EL (cell line): ENCODE measurements around the gene NEB.
"Not testable (repeated sequence)": the region's sequence is repeated elsewhere in the genome, so short reads cannot be mapped to it uniquely, and the experiment has no call there.

Experiments
- DNase-seq: peaks from one replicate; pipeline ENCODE4 v3.0.0-alpha.2; 2016

NEB gene

DNA sequence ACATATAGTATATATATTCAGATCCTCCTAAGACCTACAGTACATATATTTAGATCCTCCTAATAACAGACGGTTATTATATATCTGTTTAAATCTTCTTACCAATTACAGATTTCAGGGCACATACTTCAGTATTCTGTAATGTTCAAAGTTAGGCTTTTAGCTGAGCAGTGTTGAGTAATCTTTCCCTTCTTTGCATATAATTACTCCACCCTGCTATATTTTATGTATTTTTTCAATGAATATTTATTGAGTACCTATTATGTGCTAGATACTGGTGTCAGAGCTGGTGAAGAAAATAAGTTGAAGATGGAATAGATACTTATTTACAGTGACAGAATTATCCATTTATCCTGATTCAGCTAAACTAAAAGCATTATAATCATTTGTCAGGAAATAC lies 84.9 kb downstream of the NEB start:
- no peak for DNase-seq

DNA sequence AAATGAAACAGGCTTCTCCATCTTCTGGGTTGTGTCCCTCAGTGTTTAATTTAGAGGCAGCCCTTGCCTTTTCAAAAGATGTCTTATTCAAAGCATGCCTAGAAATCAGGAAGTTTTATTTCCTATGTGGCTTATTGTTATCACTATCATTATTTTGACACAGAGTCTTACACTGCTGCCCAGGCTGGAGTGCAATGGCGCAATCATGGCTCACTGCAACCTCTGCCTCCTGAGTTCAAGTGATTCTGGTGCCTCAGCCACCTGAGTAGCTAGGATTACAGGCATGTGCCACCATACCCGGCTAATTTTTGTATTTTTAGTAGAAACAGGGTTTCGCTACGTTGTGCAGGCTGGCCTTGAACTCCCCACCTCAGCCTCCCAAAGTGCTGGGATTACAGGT lies 87.8 kb downstream of the NEB start:
- not testable (repeated sequence) for DNase-seq

DNA sequence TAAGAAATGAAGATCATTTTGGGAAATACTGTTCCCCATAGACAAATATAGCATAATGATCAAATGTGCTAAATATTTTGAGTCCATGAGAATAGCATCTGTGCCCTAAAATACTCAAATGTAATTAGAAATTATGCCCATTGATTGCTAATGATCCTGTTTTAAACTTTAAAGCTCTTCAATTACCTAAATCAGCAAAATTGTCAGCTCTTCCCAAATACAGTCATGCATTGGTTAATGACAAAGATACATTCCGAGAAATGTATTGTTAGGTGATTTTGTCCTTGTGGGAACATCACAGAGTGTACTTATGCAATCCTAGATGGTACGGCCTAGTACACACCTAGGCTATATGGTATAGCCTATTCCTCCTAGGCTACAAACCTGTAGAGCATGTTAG lies 89.7 kb downstream of the NEB start:
- no peak for DNase-seq

DNA sequence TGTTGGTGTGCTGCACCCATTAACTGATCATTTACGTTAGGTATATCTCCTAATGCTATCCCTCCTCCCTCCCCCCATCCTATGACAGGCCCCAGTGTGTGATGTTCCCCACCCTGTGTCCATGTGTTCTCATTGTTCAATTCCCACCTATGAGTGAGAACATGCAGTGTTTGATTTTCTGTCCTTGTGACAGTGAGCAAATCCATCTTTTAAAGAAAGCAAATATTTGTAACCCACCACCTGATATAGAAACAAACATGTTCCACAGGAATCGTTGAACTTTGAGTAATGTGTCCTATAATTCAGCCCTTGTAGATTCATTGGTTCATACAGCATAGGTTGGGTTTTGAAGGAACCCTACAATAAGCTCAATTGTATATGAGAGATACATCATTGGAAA lies 92.4 kb downstream of the NEB start:
- DNase-seq, result not testable (repeated sequence)

DNA sequence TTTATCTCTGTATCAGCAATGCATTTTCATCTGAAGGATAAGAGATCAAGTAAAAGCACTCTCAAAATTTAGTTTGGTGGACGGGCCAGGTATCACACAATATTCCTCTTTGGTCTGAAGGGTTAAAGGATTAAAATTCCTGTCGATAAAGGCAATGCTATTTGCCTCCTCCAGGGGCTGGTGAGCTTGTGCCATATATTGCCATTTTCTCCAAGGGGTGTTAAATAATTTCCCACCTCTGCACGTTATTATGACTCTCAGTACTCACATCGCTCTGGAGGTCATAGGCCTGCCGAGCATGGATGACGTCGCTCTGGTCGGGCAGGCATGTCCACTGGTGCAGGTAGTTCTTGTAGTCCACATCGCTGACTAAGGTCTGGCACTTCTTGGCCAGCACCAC lies 94.2 kb downstream of the NEB start:
- DNase-seq, result no peak

DNA sequence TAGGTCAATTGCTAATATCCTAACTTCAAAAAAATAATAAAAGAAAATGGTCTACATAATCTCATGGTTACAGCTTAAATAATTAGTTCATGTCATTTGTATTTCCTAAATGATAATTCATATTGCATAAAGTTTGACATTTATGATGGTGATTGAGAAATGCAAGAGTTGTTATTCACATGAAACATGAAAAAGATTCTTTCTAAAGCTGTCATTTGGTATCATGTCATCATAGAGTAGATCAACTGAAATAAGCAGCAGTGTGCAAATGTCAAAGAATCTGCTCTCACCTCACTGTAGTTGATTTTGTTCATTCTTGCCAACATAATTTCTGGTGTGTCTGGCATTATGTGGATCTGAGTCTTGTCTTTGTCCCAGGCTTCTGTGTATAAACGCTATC lies 95.3 kb downstream of the NEB start:
- DNase-seq, result no peak

DNA sequence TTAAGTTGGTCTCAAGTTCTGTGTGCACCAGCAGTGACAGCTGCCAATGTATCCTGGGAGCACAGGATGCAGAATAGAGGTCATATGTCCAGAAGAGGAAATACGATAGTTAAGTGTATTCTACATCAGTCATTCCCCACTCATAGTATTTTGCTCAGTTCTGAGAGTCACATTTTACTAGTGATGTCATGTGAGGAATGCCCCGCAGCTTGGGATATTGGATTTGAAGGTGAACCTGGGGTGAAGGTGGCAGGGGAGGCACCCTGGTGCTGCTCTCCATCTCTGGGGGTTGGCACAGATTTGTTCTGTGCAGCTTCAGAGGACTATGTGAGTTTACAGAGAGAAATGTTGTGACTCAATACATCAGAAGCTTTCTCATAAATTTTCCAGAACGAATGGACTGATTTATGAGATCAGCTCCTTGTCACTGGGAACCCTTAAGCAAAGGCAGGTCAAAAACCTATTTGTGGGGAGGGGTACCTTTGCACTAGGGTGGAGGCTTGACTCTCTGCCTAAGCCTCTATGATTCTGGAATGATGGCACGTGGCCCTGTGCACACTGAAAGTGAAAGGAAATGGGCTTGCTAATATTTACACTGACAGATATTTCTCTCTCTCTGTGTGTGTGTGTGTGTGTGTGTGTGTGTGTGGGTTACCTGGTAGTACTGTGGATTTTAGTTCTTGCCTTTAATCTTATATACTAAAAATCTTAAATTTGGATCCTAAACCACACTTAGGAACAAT lies 95.9 kb downstream of the NEB start:
- DNase-seq, result no peak

DNA sequence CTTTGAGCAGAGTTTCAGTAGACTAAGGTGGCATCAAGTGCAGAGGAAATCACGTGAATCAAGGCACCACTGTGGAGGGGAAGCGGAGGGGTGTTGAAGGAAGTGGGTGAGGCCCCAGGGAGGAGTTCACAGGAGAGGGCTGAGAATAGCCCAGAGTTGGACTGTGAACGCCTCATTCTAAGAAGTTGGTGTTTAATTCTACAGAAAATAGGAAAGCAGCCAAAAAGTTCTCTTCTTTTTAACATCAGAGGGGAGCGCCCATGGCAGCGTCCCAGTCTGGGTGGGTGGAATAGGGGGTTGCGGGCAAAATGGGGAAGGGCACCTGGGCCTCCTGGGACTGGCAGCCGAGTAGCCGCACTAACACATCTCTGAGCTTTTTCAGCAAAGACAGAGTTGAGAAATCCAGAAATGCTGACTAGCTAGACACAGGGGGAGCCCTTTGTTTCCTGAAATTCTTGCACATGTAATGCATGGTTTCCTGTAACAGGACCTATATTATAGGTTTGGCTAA lies 97.0 kb downstream of the NEB start:
- DNase-seq, result no peak

DNA sequence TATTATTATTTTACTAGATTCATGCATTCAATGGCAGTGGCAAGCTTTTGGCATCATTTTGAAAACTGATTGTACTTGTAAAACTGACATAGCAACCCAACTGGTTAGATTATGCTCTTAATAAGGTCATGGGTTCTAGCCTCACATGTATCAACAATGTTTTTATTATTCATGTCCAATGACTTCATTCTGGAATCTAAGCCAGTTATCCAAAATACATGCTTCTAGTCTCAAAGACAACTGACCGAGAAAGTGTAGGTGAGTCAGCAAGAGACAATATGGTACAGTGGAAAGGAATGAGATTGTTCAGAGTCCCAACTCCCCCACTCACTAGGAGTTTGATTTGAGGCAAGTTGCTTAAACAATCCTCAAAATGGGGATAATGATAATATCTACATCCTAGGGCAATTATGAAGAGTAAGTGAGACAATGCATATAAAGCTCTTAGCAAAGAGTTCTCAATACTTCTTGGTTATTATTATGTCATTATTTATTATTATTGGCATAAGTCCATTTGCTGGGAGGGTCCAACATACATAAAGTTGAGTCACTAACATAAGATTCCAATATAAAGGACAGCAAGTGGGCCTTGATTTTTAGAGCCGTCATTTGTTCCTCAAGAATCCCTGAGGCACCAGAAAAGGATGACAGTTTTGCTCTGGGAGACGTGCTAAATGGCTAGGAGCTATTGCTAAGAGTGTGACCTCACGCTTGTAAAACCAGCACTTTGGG lies 99.4 kb downstream of the NEB start:
- DNase-seq, result peak; percentile 7

DNA sequence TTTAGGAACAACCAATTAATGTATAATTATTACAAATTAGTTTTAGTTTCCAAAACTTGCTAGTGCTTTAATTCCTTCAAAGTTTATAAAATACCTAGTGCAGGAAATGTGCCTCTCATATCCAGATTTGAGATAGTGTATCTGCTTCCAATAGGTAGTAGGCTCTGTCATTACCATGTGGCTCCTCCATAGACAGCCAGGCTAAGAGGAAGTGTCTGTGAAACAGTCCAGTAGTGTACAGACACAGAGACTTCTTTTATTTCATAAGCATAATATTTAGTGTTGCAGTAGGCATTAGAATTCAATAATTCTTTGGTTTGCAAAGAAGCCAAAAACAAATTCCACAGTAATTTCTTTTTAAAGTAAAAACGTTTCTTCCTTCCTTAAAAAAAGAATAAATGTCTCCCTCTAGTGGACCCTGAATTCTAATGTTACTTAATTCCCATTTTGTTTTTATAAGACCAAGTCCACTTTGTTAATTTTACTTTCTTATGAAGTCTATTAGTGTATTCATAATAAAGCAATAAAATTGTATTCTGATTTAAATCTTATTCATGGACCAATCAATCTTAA lies 101.2 kb downstream of the NEB start:
- DNase-seq, result no peak

DNA sequence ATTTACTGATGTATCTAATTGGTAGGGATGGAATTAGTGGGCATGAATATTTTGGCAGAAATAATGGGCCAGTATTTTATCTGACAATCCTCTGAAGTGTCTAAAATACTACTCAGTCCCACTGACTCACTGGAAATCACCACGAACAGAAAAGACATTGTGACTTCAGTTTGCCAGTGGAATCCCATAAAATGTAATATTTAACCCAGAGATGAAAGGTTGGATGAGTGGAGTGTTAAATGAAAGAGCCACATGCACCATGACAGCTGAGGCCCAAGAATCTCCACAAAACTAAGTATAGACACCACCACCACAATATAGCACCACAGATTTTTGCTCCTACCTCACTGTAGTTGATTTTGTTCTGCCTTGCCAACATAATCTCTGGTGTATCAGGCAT lies 103.9 kb downstream of the NEB start:
- DNase-seq, result no peak

DNA sequence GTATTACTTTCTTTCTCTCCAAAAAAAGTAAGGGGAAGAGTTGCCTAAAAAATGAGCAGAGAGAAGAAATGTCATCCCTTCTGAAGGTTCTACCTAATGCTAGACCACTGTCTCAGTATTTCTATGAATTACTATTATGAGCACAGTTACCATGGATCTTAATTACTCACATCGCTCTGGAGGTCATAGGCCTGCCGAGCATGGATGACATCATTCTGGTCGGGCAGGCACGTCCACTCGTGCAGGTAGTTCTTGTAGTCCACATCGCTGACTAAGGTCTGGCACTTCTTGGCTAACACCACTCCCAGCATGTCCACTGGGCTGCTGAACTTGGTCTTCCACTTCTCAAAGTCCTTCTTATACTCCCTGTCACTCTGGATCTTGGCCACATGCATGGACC lies 106.9 kb downstream of the NEB start:
- no peak for DNase-seq

DNA sequence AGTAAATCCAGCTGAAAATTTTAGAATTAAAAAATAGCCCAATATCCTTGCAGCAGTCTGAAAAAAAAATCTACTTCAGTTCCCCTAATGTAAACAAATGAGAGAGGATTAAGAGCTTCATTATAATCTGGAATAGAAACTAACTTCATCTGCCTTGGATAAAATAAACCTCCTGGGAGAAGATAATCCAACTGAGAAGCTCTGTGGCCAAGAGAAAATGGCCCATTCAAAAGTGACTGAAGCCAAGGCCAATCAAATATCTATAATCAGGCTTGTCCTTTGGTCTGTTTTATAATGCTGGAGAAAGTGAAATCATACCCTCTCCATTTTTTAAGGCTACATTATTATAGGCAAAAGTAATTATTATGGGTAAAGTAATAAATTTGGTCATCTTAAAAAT lies 110.0 kb downstream of the NEB start:
- DNase-seq, result no peak

DNA sequence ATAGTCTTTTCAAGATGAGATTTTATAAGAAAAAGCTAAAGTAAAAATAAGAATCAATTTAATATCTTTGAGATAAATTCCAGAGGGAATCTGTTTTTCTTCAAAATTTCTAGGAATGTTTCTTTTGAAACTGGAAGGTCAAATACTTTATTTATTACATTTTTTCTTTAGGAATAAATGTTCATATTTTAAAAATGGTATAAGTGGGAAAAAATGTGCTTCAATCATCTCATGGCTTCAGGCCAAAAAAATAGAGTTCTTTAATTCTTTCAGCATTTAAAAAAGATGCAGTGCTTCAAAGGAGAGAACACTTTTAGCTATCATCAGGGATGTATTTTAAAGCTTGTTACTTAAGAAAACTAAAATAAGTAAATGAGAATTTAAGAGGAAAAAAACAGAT lies 110.6 kb downstream of the NEB start:
- no peak for DNase-seq

DNA sequence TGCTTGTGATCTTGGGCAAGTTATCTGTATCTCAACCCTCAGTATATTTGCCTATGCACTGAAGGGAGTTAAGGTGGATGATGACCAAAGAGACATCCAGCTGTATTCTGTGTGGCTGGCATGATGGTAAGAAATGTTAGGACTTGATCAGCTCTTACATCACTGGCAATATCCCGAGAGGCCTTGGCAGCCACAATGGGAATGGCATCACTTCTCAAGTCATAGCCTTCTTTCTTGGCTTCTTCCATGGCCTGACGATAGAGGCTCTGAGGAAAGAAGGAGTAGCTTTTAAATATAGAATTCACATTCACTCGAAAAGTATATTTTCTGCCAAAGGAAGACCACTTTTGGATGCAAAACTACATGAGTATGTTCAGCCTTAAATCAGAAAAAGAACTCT lies 113.5 kb downstream of the NEB start:
- DNase-seq, result no peak

DNA sequence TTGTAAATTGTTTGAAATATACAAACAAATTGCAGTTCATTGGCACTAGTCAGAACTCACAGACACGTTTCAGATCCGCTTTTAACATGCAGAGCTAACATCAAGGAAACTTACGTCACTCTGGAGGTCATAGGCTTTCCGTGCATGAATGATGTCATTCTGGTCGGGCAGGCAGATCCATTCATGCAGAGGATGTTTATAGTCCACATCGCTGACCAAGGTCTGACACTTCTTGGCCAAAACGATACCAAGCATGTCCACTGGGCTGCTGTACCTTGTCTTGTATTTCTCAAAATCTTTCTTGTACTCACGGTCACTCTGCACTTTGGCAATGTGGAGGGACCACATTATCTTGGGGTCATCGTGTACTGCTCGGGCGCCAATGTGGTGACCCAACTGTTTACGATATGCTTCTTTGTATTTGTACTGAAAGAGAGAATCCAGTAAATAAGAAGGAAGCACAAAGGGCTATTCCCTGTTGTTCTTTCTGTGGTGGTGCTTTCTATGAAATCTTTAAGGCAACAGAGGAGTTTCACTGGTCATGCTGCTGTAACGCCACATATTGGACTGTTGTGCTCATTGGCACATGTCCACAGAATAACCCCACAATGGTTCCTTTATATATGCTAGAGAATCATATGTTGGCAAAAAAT lies 114.8 kb downstream of the NEB start:
- DNase-seq, result no peak

DNA sequence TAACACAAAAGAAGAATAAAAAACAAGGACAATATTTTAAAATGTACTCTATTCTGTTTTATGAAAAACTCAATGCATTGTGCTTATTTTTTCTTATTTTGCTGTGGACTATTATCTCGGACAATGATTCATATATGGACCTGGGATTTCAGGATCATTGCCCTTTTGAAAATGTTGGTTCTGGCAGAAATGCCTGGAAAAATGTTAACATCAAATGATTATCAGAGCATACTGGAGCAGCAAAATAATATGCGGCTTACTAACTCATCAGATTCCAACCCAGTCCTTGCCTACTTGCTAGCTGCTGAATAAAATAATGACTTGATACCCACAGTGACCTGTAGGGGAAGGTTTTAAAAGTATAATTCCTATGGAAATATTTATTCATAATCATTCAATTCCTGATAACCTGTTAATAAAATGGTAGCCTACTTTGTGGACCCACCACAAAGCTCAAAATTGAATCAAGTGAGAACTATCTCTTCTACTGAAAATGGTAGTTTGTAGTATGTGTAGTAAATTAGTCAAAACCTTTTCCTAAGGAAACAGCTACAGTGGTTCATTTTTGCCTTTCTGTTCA lies 117.4 kb downstream of the NEB start:
- DNase-seq, result no peak

DNA sequence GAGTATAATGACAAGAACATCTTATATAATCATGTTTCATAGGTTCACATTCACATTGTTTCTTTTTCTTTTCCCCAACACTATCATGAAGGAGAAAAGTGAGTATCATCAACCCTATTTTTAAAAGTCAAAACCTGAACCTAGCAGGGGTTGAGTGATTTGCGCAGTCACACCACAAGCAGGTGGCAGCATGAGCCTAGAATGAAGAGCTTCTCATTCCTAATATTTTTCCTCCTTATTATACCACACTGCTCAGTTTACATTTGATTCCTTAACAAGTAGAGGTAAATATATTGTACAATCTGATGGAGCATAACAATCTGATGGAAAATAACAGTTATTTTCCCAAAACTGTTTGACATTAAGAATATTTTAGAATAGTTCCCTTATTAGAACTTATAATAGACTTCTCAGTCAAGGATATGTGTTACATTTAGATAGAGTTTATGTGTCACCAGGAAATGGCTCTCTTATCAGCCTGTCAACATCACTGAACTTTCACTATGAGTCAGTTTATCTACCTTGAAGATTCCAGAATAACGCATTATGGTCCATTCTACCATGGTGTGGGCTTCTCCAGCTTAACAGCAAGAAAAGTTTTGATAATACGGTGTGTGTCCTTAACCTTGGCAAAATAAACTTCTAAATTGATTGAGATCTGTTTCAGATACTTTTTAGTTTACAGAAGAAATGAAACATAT lies 119.5 kb downstream of the NEB start:
- DNase-seq, result no peak

DNA sequence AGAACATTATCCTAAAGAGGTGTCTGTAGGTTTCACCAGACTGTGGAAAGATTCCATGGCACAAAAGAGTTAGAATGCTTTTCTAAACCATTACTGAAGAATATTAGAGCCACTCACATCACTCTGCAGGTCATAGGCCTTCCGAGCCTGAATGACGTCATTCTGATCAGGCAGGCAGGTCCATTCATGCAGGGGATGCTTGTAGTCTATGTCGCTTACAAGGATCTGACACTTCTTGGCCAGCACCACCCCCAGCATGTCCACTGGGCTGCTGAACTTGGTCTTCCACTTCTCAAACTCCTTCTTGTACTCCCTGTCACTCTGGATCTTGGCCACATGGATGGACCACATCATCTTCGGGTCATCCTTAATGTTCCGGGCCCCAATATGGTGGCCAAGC lies 120.1 kb downstream of the NEB start:
- no peak for DNase-seq

DNA sequence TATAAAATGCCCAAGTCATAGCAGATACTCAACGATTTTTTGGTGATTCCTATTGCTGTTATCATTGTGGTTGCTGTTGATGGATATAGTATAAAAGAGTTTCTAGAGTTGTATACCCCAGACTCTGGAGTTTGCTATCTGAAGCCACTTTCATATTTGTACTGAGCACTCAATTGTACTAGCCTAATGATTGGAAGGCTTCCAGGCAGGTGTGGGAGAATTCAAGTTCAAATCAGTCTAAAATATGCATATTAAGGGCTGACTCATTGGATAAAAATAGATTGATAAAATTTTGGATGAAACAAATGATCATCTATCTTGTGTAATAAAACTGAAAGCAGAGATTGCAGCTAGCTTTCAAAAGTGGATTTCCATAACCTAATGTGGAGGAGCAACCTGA lies 122.9 kb downstream of the NEB start:
- DNase-seq, result no peak

DNA sequence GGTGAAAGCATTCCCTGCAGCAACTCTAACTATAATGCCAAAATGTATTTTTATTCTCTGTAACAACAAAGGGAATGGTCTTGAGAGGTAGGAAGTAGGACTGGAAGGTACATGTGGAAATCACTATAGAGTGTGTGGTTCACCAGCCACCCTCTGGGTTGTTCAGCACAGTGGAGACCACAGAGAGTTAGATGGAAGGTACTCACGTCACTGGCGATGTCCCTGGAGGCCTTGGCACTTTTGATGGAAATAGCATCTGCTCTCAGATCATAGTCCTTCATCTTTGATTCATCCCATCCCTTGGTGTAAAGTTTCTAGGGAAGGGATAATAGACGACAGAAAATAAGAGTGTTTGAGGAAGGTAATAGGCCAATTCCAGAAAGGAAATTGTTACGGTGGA lies 124.0 kb downstream of the NEB start:
- no peak for DNase-seq

DNA sequence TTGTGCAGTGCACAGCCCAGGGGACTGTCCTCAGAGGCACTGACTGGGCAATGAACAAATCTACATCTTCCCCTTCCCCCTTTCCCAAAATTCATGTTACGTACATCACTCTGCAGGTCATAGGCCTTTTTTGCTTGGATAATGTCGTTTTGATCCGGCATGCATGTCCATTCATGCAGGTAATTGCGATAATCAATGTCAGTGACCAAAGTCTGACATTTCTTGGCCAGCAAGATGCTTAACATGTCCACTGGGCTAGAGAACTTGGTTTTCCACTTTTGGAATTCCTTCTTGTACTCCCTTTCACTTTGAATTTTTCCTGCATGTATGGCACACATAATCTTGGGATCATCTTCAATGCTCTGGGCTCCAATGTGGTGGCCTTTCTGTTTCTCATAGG lies 124.6 kb downstream of the NEB start:
- DNase-seq, result no peak
